Measurements from ENCODE around the gene RNF115.

Gene RNF115

DNA sequence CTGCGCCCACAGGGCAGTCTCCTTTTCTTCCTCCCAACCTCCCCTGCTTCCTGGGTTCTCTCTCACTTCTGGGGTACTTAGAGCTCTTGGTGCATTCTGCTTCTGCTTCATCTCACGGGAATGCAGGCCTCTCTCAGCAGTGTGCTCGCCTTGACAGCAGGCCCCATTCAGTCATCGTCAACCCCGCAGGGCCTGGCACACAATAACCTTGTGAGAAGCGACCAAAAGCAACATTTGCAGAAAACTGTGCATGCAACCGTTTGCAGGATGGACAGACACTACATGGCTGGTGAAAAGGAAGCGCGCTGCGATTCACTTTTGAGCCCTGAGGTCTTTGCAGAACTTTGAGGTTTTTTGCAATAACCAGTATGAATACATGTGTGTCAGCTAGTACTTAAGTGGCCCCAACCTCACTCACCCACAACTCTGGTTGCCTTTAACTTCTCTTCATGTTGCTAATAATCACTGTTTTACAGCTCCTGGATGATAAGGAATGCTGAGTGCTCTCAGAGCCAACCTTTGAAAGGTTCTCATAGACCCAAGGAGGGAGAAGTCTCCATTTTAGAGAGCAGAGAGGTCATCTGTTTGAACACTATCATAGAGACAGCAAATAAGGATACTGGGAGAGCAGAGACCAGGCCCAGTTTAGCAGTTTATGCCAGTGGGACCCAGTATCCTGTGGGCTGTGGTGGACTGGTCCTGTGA lies 107.1 kb downstream of the RNF115 start:
- TF ChIP-seq, protein P1, sequence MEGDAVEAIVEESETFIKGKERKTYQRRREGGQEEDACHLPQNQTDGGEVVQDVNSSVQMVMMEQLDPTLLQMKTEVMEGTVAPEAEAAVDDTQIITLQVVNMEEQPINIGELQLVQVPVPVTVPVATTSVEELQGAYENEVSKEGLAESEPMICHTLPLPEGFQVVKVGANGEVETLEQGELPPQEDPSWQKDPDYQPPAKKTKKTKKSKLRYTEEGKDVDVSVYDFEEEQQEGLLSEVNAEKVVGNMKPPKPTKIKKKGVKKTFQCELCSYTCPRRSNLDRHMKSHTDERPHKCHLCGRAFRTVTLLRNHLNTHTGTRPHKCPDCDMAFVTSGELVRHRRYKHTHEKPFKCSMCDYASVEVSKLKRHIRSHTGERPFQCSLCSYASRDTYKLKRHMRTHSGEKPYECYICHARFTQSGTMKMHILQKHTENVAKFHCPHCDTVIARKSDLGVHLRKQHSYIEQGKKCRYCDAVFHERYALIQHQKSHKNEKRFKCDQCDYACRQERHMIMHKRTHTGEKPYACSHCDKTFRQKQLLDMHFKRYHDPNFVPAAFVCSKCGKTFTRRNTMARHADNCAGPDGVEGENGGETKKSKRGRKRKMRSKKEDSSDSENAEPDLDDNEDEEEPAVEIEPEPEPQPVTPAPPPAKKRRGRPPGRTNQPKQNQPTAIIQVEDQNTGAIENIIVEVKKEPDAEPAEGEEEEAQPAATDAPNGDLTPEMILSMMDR (conservative IDR thresholded peaks at IDR 0.05; ENCODE audit: low read depth): no peak
- no peak overlapping the region for H3K27ac ChIP-seq
- ChIA-PET POLR2A (ENCODE audit: low non-redundant PET) (interaction anchor here (0.6 kb wide), 1 partner anchor 143 kb away, joined by 3 read pairs; no protein-coding TSS in a partner anchor), CTCF (interaction anchor here (0.5 kb wide), 1 partner anchor 13 kb away, joined by 3 read pairs; no protein-coding TSS in a partner anchor)
- DNase-seq (ENCODE audit: low spot score): no peak

DNA sequence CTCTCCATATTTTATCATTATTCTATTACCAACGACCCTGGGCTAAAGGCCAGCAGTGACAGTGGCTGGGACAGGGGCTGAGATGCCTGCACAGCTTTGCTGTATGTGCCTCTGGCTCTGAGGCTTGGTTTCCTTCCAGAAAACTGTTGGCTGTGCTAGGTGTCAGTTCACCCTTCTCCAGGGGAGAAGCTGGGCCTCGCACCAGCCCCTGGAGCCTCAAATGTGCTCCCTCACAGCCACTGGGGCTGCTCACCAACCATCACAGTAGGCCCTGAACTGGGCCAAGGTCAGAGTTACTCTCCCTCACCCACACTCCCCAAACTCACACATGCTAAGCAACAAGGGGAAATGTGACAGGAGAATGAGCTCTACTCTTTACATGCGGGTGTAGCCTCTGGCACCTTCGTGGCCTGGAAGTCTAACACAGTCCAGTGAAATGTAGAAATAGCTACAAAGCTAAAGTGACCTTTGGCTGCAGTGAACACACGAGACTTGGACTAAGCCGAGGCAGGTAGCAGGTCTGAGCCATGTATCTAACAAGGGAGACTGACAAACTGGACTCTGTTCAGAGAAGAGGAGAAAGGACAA lies 109.3 kb downstream of the RNF115 start:
- TF ChIP-seq, protein P1 (conservative IDR thresholded peaks at IDR 0.05; ENCODE audit: low read depth): no peak
- no peak overlapping the region for H3K27ac ChIP-seq
- CTCF ChIA-PET: no interaction called here
- POLR2A ChIA-PET (ENCODE audit: low non-redundant PET): no interaction called here
- no peak for DNase-seq (ENCODE audit: low spot score)

DNA sequence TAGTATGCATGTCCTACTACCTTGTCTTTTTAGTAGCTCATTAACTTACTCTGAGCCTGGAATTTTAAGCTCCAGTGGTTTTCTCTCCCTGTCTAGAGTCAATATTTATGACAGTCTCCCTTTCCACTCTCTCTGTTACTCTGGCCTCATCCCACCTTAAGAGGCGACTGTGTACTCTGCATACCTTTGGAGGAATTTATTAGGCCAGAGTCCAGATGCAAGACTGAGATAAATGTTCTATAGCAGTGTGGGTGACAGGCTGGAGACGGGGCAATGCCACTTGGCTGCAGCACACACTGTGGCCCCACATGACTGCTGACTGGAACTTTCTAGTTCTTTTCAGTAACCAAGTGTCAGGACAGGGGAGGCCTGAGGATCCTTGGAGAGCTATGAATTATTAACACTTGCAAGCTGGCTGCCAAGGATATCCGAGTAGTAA lies 112.7 kb downstream of the RNF115 start:
- no peak for DNase-seq (ENCODE audit: low spot score)
- POLR2A ChIA-PET (ENCODE audit: low non-redundant PET): no interaction called here
- CTCF ChIA-PET: no interaction called here
- H3K27ac ChIP-seq: no peak overlapping the region
- TF ChIP-seq, protein P1 (conservative IDR thresholded peaks at IDR 0.05; ENCODE audit: low read depth): no peak

DNA sequence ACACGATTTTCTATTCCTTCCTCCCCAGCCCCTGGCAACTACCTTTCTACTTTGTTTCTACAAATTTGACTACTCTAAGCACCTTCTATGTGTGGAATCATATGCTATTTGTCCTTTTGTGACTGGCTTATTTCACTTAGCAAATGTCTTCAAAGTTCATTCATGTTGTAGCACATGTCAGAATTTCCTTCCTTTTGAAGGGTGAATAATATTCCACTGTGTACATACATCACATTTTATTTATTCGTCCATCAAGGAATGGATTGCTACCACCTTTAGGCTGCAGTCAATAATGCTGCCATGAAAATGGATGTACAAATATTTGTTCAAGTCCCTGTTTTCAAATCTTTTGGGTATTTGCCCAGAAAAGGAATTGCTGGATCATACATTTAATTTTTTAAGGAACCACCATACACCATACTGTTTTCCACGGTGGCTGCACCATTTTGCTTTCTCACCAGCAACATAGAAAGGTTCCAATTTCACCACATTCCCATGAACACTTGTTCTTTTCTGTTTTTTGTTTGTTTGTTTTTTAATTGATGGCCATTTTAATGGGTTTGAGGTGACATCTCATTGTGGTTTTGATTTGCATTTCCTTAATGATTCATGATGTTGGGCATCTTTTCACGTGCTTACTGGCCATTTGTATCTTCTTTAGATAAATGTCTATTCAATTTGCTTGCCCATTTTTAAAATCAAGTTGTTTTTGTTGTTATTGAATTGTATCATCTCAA lies 113.4 kb downstream of the RNF115 start:
- DNase-seq (ENCODE audit: low spot score): no peak
- H3K27ac ChIP-seq: no peak overlapping the region
- TF ChIP-seq, protein P1 (conservative IDR thresholded peaks at IDR 0.05; ENCODE audit: low read depth): no peak
- CTCF ChIA-PET: interaction anchor here (1.4 kb wide), 1 partner anchor 11 kb away, joined by 5 read pairs; no protein-coding TSS in a partner anchor
- POLR2A ChIA-PET (ENCODE audit: low non-redundant PET): no interaction called here

DNA sequence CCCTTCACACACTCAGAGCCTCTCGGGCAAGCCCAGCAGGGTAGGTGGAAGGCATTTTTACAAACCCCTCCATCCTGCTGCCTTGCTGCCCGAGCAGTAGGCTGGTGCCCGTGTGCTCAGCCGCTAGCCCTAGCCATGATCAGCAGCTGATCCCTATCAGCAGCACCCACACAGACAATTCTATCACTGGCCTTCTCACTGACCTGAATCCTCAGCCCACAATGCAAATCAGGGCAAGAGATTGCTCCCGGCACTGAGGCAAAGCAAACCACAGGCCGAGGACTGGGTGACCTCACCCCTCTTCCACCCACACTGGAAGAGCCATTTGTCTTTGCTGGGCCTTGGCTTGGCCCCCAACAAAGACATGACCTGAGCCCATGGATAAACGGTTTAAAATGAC lies 115.8 kb downstream of the RNF115 start:
- ChIA-PET CTCF (no interaction called here), POLR2A (ENCODE audit: low non-redundant PET) (no interaction called here)
- no peak for DNase-seq (ENCODE audit: low spot score)
- TF ChIP-seq, protein P1 (conservative IDR thresholded peaks at IDR 0.05; ENCODE audit: low read depth): no peak
- H3K27ac ChIP-seq: peak overlapping the region; percentile 51; the same call in 1 of the 2 replicates

DNA sequence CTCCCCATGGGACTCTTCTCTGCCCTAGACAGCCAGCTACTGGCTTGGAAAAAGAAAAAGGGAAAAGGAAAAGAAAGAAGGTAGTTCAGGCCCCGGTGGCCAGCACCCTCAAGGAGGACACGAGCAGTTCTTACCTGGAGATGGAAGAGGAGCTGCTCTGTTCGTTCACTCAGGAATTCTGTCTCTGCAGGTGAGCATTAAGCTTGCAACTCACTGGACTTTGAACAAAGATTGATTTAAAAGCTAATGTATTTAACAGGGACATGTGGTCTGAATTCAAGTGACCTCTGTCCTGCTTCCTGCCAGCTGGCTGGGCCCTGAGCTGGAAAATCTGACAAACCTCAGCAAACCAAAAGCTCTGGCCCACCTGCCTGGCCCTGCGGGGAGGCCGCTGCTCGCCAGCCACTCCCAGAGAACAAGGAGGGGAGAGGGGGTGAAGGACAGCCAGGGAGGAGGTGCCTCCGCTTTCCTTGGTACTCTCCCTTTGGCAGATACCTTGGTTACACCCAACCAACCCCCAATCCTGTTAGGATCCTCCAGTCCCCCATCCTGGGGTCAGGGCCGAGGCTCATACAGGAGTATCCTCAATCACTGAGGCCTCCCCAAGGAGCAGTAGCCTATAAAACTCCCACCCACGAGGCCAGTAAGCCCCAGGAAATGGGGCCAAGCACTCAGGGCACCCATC lies 116.6 kb downstream of the RNF115 start, which contains the start of gene PDZK1:
PDZK1 (minus strand) TSS at position 186 of the 685 bp plus-strand sequence. CDS start 19,347 bp downstream, outside the sequence.
- DNase-seq (ENCODE audit: low spot score): no peak
- TF ChIP-seq, protein P1 (conservative IDR thresholded peaks at IDR 0.05; ENCODE audit: low read depth): no peak
- CTCF ChIA-PET: no interaction called here
- peak within 1 kb of the TSS; percentile 51; the same call in 1 of the 2 replicates for H3K27ac ChIP-seq
- POLR2A ChIA-PET (ENCODE audit: low non-redundant PET): interaction anchor here (0.6 kb wide), 1 partner anchor 12 kb away, joined by 8 read pairs; no protein-coding TSS in a partner anchor

All from RWPE1 (cell line).